Femur (tissue), 1 donor: ENCODE measurements around the gene ZNF865.

Experiments used
- DNase-seq: peaks from one replicate; pipeline ENCODE4 v3.0.0-alpha.2; 2017

Gene ZNF865

GRCh38 chr19:55663846-55664536 lies 58.5 kb downstream of the ZNF865 start:
- no peak for DNase-seq

DNA sequence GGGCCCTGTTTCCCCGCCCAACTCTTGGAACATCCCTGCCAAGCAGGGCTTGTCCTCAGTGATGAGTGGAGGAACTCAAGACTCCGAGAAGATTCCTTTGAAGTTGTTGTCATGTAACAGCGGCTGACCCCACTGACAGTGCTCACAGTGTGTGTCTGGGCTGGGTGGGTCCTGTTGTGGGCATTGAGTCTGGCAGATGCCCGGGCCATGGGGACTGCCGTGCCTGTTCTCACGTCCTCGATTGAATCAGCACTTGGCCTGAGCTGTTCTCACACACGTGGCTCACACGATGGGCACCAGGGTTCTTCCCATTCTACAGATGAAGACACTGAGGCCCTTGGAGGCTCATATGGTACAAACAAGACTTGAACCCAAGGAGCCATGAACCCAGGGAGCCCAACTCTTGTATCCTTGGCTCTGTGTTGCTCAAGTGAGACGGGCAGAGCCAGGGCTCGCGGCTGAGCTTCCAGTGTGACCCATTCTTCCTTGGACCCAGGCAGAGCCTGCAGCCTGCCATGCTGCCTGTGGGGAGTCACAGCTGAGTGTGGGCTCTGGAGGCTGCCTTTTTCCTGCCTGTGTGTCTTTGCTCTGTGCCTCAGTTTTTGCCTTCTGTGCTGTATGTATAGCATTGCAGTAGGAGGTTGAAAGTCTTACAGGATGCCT lies 61.0 kb downstream of the ZNF865 start:
- no peak for DNase-seq
